C4-2B (cell line): ENCODE measurements around the gene OSBPL8.

Source experiments
- ZFX ChIP-seq: fragments of 450-650 bp; IDR thresholded peaks from 2 replicates; pipeline ENCODE4 v1.6.1; 2017
- TF ChIP-seq, protein P1 (sequence below): fragments of 450-650 bp; conservative IDR thresholded peaks from 2 replicates; pipeline ENCODE4 v1.5.1; 2017; ENCODE audit warnings: mild to moderate bottlenecking

DNA sequence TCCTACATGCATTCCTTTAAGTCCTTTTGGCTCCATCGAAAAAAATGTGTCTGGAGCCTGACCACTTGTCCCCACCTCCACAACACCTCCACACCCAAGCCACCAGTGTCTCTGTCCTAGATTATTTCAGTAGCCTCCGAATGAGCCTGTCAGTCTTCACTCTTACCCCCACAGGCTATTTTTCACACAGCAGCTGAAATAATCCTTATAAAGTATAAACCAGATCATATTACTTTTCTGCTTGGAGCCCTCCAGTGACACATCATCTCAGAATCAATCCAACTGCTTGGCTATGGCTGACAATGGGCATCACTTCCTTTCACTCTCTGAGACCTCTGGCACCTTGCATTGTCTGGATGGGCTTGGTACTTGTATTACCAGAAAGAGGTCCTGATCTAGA, 256.2 kb downstream of the OSBPL8 start:
- TF ChIP-seq, protein P1, sequence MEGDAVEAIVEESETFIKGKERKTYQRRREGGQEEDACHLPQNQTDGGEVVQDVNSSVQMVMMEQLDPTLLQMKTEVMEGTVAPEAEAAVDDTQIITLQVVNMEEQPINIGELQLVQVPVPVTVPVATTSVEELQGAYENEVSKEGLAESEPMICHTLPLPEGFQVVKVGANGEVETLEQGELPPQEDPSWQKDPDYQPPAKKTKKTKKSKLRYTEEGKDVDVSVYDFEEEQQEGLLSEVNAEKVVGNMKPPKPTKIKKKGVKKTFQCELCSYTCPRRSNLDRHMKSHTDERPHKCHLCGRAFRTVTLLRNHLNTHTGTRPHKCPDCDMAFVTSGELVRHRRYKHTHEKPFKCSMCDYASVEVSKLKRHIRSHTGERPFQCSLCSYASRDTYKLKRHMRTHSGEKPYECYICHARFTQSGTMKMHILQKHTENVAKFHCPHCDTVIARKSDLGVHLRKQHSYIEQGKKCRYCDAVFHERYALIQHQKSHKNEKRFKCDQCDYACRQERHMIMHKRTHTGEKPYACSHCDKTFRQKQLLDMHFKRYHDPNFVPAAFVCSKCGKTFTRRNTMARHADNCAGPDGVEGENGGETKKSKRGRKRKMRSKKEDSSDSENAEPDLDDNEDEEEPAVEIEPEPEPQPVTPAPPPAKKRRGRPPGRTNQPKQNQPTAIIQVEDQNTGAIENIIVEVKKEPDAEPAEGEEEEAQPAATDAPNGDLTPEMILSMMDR, result no peak
- TF ChIP-seq ZFX, result no peak
